KOPT-K1 (cell line): ENCODE data around the gene GPR15.

Experiments used
- H3K27ac ChIP-seq: fragments of 200-600 bp; sonication (generic); 2 replicates; pipeline ENCODE4 v1.5.1; 2016; ENCODE audit warnings: antibody characterized with exemption, mild to moderate bottlenecking, low read depth, low read length; ENCODE audit not compliant: poor library complexity, severe bottlenecking
- H3K36me3 ChIP-seq: fragments of 200-600 bp; sonication (generic); 2 replicates; pipeline ENCODE4 v1.5.1; 2017; ENCODE audit warnings: antibody characterized with exemption, mild to moderate bottlenecking, low read length, moderate library complexity; ENCODE audit not compliant: insufficient read depth
- H3K9me3 ChIP-seq: fragments of 200-600 bp; sonication (generic); 2 replicates; pipeline ENCODE4 v1.5.1; 2017; ENCODE audit warnings: antibody characterized with exemption, low read length, mild to moderate bottlenecking; ENCODE audit not compliant: insufficient read depth, poor library complexity, severe bottlenecking

The GPR15 gene

DNA sequence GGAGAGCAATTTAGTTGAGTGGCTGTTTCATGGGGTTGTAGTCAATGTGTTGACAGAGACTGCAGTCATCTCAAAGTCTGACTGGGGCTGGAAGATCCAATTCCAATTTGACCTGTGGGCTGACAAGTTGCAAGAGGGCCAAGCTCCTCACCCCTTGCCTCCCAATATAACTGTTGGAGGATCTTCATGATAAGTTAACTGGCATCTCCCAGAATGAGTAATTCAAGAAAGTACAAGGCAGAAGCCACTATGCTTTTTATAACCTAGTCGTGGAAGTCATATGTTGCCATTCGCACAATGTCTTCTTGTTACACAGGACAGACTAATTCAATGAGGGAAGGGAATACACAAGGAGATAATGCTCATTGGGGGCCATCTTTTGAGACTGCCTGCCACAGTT is 29.1 kb downstream of the GPR15 start:
- Histone ChIP-seq H3K27ac (no peak overlapping the region), H3K36me3 (no peaks in the 10 kb centered on the region), H3K9me3 (no peaks in the 10 kb centered on the region)

DNA sequence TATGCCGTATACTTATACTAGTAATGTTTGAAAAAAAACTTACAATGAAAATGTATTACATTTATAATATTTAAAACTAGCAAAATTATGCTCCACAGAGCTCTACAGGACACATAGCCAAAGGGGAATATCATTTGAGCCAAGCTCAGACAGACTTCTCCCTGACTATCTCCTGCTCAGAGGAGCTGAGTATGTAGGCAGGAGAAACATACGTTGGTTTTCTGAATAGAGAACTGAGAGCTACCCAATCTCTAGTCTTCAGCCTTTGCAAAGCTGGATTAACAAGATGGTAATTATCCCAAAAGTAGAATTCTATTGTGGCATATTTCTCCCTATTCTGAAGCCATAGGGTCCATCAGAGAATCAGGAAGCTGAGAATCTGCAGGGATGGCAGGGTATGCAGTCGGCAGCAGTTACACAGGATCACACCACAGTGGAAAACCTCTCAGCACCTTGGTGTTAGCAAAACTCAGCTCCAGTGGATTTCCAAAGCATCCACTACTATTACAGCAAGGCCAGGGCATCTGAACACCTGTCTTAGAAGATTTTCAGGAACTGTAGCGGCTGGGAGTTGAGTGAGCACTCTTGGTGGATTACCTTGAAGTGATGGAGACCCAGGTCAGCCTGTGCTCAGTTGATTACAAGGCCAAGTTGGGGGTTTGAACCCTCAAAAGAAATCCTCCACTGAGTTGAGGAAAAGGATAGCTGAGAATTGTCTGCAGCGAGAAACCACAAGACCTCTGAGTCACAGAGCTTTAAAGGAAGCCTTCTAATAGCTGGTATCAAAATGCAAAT is 30.1 kb downstream of the GPR15 start:
- Histone ChIP-seq H3K36me3 (no peaks in the 10 kb centered on the region), H3K9me3 (no peaks in the 10 kb centered on the region), H3K27ac (no peak overlapping the region)

DNA sequence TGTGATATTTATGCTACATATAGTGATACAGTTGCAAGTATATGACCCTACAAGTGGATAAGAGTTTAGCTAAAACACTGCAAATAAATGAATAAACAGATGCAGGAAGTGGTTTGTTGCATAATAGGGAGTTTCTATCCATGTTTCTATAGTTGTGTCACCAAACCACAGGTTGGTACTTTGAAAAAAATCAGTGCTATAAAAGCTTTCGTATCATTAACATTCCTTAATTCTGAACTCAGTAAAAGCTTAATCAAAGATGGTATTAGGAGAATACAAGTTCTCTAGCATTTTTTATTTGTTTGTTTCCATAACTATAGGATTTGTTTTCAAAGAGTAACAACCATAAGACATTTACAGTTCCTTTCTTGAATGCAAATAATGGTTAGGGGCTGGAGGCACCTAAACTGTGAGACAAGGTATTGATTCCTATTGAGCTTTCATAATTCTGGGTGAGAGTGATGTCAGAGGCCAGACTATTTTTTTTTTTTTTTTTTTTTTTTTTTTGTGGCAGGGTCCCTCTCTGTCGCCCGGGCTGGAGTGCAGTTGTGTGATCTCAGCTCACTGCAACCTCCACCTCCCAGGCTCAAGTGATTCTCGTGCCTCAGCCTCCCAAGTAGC is 32.0 kb downstream of the GPR15 start:
- no peaks in the 10 kb centered on the region for H3K9me3 ChIP-seq
- H3K36me3 ChIP-seq: no peaks in the 10 kb centered on the region
- H3K27ac ChIP-seq: no peak overlapping the region

DNA sequence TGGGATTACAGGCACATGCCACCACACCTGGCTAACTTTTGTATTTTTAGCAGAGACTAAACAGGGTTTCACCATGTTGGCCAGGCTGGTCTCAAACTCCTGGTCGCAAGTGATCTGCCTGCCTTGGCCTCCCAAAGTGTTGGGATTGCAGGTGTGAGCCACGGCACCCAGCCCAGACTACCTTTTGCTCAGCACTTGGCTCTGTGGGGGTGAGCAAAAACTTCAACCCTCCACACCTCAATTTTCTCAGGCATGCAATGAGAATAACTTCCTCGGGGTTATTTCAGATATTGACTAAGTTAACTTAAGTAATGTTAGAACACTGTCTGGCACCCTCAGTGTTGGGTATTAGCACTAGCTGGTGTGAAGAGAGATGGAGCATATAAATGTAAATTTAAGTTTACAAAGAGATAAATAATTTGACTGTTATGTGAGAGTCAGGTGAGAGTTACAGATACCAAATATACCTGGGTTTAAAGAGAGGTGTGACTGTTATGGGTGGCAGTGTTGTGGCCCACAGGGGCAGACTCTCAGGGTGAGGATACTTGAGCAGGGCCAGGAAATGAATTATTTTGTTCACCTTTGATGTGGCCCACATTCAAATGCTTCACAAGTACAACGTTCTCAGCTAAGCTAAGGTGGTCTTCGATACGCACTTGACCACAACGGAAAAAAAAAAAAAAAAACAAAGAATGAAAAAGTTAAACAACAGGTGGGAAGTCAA is 32.7 kb downstream of the GPR15 start:
- Histone ChIP-seq H3K27ac (no peak overlapping the region), H3K36me3 (no peaks in the 10 kb centered on the region), H3K9me3 (no peaks in the 10 kb centered on the region)

DNA sequence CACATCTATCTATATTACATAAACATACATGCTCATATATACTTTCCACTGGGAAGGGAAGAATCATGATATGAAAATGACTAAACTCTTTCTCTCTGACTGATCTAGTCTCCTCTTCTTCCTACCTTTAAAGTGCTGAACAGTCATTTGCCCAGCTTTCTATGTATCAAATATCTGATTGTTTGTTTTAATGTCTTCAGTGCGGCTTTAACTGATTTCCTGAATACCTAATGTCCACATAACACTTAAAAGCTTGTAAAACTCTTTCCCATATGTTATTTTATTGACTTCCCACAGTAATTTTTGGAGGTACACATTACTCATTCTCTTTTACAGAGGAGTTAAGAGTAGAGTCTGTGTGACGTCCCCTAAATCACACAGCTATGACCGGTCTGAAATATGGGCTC is 33.5 kb downstream of the GPR15 start:
- no peaks in the 10 kb centered on the region for H3K9me3 ChIP-seq
- H3K27ac ChIP-seq: no peak overlapping the region

DNA sequence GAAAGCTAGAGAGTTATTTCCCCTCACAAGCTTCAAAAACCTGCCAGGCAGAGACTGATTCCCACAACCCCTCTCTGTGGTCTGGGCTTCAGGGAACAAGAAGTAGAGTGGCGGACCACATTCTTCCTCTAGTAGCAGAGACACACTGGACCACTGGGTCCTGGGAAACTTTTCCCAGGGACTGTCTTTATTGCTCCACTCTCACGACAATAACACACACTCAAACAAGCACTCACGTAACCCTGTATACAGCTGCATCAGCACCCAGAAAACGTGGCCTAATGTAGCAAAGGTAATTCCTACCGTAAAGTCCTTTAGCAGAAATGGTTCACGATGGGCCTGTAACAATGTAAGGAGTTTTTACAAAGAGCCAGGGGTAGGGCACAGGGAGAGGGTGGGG is 34.1 kb downstream of the GPR15 start:
- Histone ChIP-seq H3K27ac (no peak overlapping the region), H3K9me3 (no peaks in the 10 kb centered on the region), H3K36me3 (no peaks in the 10 kb centered on the region)

More for the DNA sequence above, 33.5 kb downstream of the GPR15 start:
- no peaks in the 10 kb centered on the region for H3K36me3 ChIP-seq

DNA sequence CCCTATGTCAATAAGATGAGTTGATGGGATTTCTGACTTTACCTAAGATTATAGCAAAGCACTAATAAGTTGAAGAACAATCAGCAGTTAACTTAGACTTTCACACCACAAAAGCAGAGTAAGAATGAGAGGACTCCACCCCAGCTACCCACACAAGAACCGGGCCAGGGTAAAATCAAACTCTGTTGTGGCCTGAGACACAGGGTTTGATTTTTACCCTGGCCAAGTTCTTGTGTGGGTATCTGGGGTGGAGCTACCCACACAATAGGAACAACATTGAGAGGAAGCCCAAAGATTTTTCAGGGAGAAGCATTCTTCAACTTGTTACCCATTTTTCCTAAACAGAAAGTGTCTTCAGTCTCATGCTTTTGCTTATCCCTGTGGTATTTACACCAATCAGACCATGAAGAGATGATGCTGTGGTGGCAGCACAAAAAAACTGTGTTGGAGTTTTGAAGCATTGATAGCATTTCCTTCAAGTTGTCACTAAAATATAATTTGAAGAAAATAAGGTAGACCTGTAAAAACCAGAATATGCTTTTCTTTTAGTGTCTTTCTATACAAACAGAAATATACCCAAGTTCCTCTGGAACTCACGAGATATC is 36.0 kb downstream of the GPR15 start:
- no peak overlapping the region for H3K27ac ChIP-seq
- H3K9me3 ChIP-seq: no peaks in the 10 kb centered on the region
- no peaks in the 10 kb centered on the region for H3K36me3 ChIP-seq

DNA sequence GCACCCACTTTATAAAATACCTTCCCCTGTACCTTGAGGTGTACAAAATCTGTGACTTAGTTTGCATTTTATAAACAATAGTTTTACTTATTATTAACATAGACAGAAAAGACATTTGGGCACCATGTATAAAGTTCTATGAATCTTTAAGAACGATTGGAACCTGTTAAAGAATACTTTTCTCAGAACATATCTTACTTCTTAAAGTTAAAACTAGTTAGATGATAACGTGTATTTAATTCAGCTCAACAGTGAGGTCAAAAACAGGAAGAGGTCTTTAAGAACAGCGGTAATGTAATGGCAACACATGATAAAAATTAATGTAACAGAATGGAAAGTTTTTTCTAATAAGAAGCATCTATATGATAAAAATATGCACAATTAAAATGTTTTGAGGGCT is 36.6 kb downstream of the GPR15 start:
- no peak overlapping the region for H3K27ac ChIP-seq
- no peaks in the 10 kb centered on the region for H3K9me3 ChIP-seq
- H3K36me3 ChIP-seq: no peaks in the 10 kb centered on the region

DNA sequence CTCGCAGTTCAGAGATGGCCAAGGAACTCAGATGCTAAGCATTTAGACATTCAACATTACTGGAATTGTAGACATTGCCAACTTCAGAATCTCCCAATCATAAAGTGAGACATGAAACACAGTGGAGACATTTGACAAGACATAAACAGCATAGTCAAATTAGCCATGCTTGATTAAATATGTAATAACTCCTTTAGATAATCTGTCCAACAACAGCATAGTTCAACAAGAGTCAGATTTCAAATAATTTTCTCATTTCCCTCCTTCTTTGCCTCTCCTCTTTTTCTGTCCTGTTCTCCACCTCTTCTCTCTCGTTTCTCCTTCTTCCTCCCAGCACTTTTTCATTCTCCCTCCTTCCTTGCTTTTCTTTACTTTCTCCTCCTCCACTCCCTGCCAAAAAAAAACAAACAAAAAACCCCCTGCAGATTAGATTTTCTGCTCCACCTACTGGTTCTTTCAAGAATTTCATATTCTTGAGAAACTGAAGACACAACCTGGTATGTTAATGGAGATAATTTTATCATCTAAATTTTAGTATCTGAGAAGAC is 41.5 kb downstream of the GPR15 start:
- Histone ChIP-seq H3K27ac (no peak overlapping the region), H3K36me3 (peaks cover 16% of the 10 kb centered on the region), H3K9me3 (no peaks in the 10 kb centered on the region)

DNA sequence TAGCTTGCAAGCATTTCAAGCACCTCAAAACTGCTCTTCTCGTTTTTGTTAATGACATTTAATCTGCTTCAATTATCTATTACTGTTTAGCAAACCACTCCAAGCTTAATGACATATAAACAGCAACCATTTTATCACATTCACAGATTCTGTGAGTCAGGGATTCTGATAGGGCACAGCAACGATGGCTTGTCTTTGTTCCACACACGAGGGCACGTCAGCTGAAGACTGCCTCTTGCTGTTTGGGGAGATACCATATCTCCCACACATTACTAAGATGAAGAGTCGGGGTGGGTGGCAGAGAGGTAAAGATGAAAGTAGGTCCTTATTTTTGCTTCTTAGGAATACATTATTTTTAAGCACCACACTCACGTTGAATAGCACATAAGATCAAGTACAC is 42.4 kb downstream of the GPR15 start:
- Histone ChIP-seq H3K36me3 (peaks cover 24% of the 10 kb centered on the region), H3K9me3 (no peaks in the 10 kb centered on the region), H3K27ac (no peak overlapping the region)

DNA sequence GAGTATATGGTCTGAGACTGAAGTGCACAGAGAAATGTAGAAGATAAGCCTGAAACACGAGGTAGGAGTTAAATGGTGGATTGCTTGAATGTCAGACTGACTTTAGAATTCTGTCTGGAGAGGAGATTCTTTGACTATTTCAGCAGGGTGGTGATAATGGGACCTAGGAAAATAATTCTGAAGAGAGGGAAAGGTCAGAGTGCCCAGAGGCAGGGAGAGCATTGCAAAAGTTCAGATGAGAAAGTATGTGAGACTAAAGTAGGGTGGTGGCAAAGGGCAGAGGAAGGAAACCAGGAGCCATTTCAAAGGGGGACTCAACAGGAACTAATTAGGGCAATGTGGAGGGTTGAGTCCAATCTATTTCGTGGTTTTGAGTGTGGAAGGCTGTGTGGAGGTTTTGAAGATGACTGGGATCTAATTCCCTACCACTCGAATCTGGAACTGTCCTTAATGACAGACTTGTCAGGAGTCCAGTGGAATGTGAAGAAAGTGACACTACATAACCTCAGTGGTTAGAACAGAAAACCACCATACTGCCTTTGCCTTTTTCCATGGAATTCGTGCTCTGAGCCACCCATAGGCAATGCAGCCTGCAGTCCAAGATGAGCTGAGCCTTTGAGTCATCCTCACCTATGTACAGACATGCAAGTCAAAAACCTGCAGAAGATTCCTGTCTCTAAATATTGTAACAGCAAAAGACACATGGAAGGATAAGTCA is 45.6 kb downstream of the GPR15 start:
- Histone ChIP-seq H3K9me3 (no peaks in the 10 kb centered on the region), H3K36me3 (peaks cover 53% of the 10 kb centered on the region), H3K27ac (no peak overlapping the region)

DNA sequence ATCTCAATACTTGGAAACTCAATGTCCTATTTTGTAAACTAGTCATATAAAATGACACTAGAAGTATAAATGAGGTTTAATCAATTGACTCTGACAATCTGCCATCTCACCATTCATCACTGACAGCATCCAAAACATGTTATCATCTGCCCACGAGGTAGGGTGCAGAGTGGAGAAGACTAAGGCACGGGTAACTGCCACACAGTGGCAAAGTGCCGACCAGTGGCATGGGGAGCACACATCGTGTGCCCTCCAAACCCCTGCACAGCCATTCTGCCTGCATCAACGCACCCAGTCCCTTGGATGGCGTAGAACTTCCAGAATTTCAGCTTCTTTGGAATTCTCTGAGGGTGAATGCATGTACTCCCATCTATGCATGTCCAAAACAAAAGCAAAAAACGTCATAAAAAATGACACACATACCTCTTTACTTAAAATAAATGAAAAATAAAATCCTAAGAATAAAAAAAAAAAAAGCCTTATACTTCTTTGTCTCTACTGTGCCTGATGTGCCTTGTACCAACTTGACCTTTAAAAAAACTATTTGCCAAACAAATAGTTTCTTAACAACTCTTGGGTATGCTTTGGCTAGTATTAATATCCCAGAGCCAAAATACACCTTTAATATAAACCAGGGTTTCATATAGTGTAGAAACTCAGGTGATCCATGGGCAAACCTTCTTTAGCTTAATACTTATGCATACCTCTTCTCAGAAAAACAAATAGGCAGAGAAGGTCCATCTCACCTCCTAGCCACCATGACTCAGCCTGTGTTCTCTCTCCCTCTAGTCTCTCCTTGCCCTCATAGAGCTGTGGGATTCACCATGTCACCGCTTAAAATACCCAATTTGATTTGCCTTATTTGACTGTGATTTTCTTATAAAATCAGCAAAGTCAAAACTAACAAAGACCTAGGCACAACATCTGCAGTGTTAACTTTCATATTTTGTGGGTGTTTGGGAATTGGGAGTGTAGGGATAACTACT is 48.9 kb downstream of the GPR15 start:
- Histone ChIP-seq H3K36me3 (peaks cover 77% of the 10 kb centered on the region), H3K27ac (no peak overlapping the region), H3K9me3 (no peaks in the 10 kb centered on the region)

DNA sequence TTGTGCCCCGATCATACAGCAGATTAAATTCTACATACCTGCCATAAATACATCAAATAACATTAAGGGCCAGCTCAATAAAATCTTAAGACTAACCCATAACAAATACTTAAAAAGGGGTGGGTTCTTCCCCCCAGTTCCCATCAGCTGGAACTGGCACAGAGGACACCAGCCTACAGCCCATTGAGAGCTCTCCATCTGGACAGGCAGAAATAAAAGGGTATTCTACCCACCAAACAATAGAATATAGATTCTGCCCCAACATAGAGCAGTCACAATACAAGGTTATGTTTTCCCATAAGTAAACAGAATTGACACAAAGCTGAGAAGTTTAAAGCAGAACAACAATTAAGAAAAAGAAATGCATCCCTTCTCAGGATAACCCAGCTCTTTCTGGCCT is 49.7 kb downstream of the GPR15 start:
- peaks cover 85% of the 10 kb centered on the region for H3K36me3 ChIP-seq
- no peaks in the 10 kb centered on the region for H3K9me3 ChIP-seq
- H3K27ac ChIP-seq: no peak overlapping the region

DNA sequence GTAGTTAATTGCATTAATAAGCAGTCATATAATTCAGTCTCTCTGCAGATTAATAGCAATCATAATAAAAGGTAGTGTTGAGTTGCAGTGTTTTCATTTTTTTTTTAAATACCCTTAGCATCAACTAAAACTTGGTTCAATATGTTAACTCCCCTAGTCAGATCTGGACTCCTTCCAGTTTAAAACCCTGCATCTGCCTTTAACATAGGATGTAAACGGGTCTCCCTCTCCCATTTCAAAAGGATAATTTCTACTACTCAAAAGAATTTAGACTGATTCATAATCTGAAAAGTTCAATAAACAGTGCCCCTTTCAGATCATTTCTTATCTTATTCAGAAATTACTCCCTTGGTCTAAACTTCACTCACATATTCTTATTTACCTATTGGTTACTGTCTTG is 50.3 kb downstream of the GPR15 start:
- H3K36me3 ChIP-seq: peaks cover 86% of the 10 kb centered on the region

More for the DNA sequence above, 50.3 kb downstream of the GPR15 start:
- Histone ChIP-seq H3K27ac (no peak overlapping the region), H3K9me3 (no peaks in the 10 kb centered on the region)
